ENCODE results near the gene TNRC6C.

The TNRC6C gene

DNA sequence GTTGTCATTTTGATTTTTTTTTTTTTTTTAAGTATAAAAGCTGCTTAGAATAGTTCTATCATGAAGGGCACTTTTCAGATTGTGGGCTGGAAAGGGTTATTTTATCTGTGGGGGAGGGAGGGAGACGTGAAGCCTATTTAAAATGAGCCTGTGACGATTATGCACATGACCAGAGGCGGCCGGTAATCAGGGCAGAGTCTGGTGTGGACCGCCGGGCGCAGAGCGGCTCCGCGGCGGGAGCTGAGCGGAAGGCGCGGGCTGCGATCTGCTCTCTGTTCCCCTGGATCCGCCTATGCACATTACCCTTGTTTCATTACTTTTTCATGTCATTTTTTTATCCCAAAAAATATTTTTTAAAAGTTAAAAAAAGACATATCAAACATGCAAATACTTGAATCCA, 146.6 kb downstream of the TNRC6C start:
- no peak for DNase-seq (ENCODE audit: low read depth, low spot score)
- no peak overlapping the region for H3K4me3 ChIP-seq (ENCODE audit: low read depth, low read length)
- TF ChIP-seq, protein P1, sequence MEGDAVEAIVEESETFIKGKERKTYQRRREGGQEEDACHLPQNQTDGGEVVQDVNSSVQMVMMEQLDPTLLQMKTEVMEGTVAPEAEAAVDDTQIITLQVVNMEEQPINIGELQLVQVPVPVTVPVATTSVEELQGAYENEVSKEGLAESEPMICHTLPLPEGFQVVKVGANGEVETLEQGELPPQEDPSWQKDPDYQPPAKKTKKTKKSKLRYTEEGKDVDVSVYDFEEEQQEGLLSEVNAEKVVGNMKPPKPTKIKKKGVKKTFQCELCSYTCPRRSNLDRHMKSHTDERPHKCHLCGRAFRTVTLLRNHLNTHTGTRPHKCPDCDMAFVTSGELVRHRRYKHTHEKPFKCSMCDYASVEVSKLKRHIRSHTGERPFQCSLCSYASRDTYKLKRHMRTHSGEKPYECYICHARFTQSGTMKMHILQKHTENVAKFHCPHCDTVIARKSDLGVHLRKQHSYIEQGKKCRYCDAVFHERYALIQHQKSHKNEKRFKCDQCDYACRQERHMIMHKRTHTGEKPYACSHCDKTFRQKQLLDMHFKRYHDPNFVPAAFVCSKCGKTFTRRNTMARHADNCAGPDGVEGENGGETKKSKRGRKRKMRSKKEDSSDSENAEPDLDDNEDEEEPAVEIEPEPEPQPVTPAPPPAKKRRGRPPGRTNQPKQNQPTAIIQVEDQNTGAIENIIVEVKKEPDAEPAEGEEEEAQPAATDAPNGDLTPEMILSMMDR (IDR thresholded peaks at IDR 0.05; ENCODE audit: low read depth, low read length) = no peak
- in situ Hi-C loops (cut with HindIII; ENCODE audit: low sequenced_read_pairs) = no loop called here

DNA sequence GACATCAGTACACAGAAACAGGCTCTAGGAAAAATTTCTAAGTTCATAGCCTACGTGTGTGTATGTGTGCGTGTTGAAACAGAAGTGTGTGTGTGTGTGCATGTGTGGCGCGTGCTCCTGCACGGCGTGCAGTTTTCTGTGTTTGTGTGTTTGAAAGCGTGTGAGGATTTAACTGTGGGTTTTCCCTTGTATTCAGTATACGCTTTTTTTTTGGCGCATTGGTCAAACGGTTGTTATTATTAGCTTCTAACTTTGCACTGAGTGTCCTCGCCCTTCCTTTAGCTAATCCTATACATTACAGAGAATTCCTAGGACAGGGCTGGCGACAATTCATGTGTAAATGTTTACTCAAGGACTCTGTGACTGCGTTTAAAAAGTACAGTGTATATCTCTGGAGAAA, 147.0 kb downstream of the TNRC6C start:
- TF ChIP-seq, protein P1 (IDR thresholded peaks at IDR 0.05; ENCODE audit: low read depth, low read length) = no peak
- H3K4me3 ChIP-seq (ENCODE audit: low read depth, low read length) = no peak overlapping the region
- DNase-seq (ENCODE audit: low read depth, low spot score) = no peak
- in situ Hi-C loops (cut with HindIII; ENCODE audit: low sequenced_read_pairs) = no loop called here

DNA sequence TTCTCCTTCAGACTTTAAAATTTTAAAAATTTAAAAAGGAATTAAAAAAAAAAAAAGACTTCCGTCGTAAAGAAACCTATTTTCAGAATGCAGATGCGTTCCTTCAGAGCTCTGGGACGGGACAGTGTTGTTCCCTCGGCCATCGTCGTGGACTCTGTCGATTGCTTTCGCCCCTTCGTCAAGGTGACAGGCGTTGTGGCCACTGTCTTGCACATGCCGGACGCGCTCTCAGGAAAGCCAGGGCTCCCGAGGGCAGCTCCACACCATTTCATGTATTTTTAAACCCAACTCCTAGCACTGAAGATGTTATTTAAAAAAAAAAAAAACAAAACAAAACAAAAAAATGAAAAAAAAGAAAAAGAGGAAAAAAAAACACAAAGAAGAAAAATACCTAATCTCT, 147.7 kb downstream of the TNRC6C start:
- DNase-seq (ENCODE audit: low read depth, low spot score) = no peak
- H3K4me3 ChIP-seq (ENCODE audit: low read depth, low read length) = no peak overlapping the region
- TF ChIP-seq, protein P1 (IDR thresholded peaks at IDR 0.05; ENCODE audit: low read depth, low read length) = no peak
- in situ Hi-C loops (cut with HindIII; ENCODE audit: low sequenced_read_pairs) = no loop called here

DNA sequence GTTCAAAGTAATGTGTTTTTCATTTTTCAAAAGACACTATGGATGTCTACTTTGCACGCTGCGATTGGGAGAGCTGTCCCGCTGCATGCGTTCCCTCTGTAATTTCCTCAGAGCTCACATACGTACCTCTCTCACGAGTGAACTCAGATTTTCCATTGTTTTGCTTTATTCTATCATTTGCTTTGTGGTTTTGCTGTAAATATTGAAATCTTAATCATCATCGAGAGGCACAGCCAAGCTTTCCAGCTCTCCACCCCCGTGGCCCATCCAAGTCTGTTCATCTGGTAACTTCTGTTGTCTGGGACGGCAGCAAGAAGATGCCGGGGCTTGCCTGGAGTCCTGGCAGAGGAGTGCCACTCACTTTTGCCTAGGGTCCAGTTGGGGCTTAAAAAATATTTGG, 149.0 kb downstream of the TNRC6C start:
- TF ChIP-seq, protein P1 (IDR thresholded peaks at IDR 0.05; ENCODE audit: low read depth, low read length) = no peak
- in situ Hi-C loops (cut with HindIII; ENCODE audit: low sequenced_read_pairs) = no loop called here
- DNase-seq (ENCODE audit: low read depth, low spot score) = no peak
- no peak overlapping the region for H3K4me3 ChIP-seq (ENCODE audit: low read depth, low read length)

DNA sequence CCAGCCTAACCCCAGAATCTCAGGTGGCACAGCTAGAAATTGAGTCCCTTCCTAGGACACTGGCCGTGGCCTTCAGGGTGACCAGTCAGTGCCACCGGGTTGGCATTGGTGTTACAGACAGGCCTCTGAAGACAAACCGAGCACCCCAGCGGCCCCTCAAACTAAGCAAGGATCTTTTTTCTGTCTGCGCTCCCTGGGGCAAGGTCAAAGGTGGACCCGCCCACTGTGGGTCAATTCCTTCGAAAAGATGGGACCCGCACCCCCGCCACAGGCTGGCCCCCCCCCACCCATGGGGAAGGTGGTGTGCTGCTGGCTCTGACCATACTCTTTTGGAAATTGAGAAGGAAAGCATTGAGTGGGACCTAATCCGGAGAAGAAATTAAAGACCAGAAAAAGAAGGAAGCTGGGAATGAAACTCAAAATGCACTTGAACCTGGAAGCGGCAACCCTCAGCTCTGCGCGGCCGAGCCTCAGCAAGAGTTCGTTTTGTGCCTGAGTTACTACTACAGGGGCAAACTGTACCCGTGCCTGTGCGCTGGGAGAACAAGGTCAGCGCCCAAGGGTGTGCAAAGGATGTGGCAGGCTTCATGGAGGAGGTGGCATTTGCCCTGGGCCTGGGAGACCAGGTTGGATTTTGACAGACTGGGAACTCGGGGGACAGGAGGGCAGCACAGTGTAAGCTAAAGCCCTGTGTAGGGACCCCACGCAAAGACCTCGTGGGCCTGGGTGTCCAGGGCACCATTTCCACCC, 149.6 kb downstream of the TNRC6C start:
- TF ChIP-seq, protein P1 (IDR thresholded peaks at IDR 0.05; ENCODE audit: low read depth, low read length) = no peak
- in situ Hi-C loops (cut with HindIII; ENCODE audit: low sequenced_read_pairs) = no loop called here
- H3K4me3 ChIP-seq (ENCODE audit: low read depth, low read length) = no peak overlapping the region
- no peak for DNase-seq (ENCODE audit: low read depth, low spot score)

DNA sequence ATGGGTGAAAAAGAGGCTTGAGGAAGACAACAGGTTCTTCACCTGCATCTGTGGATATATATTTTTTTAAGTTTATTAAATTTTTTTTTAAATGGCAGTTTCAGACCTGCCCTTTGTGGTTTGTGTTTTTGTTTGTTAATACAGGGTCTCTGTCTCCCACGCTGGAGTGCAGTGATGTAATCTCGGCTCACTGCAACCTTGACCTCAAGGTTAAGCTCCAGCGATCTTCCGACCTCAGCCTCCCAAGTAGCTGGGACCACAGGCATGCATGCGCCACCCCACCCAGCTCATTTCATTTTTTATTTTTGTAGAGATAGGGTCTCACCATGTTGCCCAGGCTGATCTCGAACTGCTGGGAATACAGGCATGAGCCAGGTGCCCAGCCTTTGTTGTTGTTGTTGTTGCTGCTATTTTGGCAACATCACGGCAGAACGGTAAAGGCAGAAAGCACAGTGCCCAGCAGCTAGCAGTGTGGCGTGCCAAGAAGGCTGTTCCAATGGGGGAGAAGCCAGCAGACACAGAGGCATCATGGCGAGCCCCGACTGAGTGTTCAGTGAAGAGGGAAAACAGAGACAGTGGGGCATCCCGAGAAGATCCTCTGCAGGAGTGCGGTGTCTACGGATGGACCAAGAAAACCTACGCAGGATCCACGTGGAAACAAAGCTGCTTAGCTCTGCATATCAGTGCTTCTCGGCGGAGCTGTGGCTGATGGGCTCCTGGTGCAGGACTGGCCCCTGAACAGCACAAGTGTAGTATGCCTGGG, 150.4 kb downstream of the TNRC6C start:
- in situ Hi-C loops (cut with HindIII; ENCODE audit: low sequenced_read_pairs) = no loop called here
- DNase-seq (ENCODE audit: low read depth, low spot score) = no peak
- TF ChIP-seq, protein P1 (IDR thresholded peaks at IDR 0.05; ENCODE audit: low read depth, low read length) = no peak
- H3K4me3 ChIP-seq (ENCODE audit: low read depth, low read length) = no peak overlapping the region
